Activated CD4-positive, CD25-positive, alpha-beta regulatory T cell treated with anti-CD3 and anti-CD28 coated beads, Interleukin-2, amount 50 U/mL, for 16 hours (primary cell): ENCODE data around the gene PPP1R1B.
A peak's percentile ranks its signal among the peaks of the same experiment; 100 is the strongest.

ENCODE experiments used
- DNase-seq: peaks from one replicate; pipeline ENCODE4 v3.0.0-alpha.2; 2020; ENCODE audit warnings: low read depth, low spot score

PPP1R1B gene

GRCh38 chr17:39652587-39653315 lies 26.0 kb downstream of the PPP1R1B start:
- DNase-seq = no peak

GRCh38 chr17:39653316-39653661 lies 26.5 kb downstream of the PPP1R1B start:
- no peak for DNase-seq

GRCh38 chr17:39653662-39654331 lies 27.0 kb downstream of the PPP1R1B start:
- DNase-seq = peak; percentile 63

- DNase-seq = no peak
Measured at GRCh38 chr17:39655105-39655504, 28.4 kb downstream of the PPP1R1B start.

GRCh38 chr17:39658346-39658745 lies 31.6 kb downstream of the PPP1R1B start:
- no peak for DNase-seq

- no peak for DNase-seq
Measured at GRCh38 chr17:39658760-39659159, 32.0 kb downstream of the PPP1R1B start.

- no peak for DNase-seq
Measured at GRCh38 chr17:39659279-39660010, 32.7 kb downstream of the PPP1R1B start.

- DNase-seq = no peak
Measured at GRCh38 chr17:39660011-39660360, 33.2 kb downstream of the PPP1R1B start.

GRCh38 chr17:39660397-39661385 lies 33.9 kb downstream of the PPP1R1B start:
- DNase-seq = no peak

- DNase-seq = no peak
Measured at GRCh38 chr17:39661744-39662541, 35.2 kb downstream of the PPP1R1B start.

GRCh38 chr17:39662551-39663339 lies 36.0 kb downstream of the PPP1R1B start:
- DNase-seq = no peak

- DNase-seq = no peak
Measured at GRCh38 chr17:39663340-39663687, 36.6 kb downstream of the PPP1R1B start.

- no peak for DNase-seq
Measured at GRCh38 chr17:39663688-39664580, 37.2 kb downstream of the PPP1R1B start.

GRCh38 chr17:39664581-39665561 lies 38.1 kb downstream of the PPP1R1B start, which contains the start of gene TCAP:
Gene TCAP, plus strand, starts transcription at chr17:39665349. Its CDS starts 11 bp downstream, at chr17:39665360.
- no peak for DNase-seq

- DNase-seq = no peak
Measured at GRCh38 chr17:39665642-39666224, 39.0 kb downstream of the PPP1R1B start.

GRCh38 chr17:39666231-39666600 lies 39.5 kb downstream of the PPP1R1B start:
- no peak for DNase-seq

GRCh38 chr17:39666601-39667261 lies 40.0 kb downstream of the PPP1R1B start:
- DNase-seq = no peak
